HG03457 (cell line): Measurements from ENCODE around the gene BST2.
"Not testable (repeated sequence)": the region's sequence is repeated elsewhere in the genome, so short reads cannot be mapped to it uniquely, and the experiment has no call there.

ENCODE experiments used
- ATAC-seq: cut with Tn5 transposase; IDR thresholded peaks from one replicate; pipeline ENCODE4 v1.9.1; 2021; ENCODE audit warnings: moderate number of reproducible peaks; ENCODE audit not compliant: unreplicated experiment

Gene BST2

GRCh38 chr19:17390665-17391370, 14.6 kb downstream of the BST2 start:
- ATAC-seq: peak; percentile 84

- no peak for ATAC-seq
Observed at GRCh38 chr19:17389957-17390664, 15.3 kb downstream of the BST2 start.

- no peak for ATAC-seq
Observed at GRCh38 chr19:17389288-17389687, 16.1 kb downstream of the BST2 start.

GRCh38 chr19:17385878-17386611, 19.4 kb downstream of the BST2 start:
- ATAC-seq: no peak

- ATAC-seq: no peak
Observed at GRCh38 chr19:17380426-17381138, 24.8 kb downstream of the BST2 start.

DNA sequence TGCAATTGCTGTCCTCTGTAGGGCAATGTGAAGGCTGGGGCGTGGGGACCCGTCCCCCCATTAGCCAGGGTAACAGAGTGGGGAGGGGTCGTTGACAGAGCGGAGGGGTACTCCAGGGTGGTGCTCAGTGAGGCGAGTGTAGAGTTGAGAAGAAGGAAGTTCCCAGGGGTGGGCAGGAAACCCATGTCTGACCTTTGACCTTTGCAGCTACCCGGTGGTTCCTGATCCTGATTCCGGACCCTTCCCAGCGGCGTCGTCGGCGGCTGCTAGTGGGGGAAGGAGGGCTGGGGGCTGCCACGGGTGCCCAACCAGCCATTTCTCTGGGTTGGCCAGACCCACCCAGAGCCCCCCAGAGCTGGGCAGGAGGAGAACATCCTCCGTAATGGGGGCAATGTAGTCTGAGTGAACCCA, 26.2 kb downstream of the BST2 start:
- ATAC-seq: no peak

- no peak for ATAC-seq
Observed at GRCh38 chr19:17378271-17378670, 27.2 kb downstream of the BST2 start.

DNA sequence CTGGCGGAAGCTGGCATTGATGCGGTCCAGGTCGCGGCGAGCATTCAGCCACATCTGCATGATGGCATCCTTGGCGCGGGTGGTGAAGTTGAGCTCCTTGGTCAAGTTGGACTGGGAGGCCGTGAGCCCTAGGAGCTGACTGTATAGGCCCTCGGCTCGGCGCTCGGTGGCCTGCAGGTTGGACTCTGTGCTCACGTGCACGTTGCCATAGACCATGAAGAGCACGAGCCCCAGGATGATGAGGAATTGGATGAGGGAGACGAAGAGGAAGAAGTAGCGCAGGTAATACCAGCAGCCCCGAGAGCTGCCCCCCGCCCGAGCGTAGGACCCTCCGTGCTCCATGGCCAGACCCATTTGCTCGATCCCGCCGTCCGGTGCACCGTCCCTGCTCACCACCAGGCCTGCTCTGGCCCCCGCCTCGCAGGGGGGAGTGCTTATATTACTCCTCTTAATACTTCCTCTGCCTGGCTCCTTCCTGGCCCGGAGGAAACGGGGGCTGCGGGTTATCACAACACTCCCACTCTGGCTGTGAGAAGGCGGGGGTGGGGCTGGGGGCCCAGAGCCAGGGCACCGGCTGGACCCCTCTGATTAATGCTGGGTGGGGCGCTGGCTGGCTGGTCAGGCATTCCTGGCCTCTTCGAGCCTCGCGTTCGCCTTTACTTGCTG, 28.4 kb downstream of the BST2 start, which contains the start of gene PLVAP:
PLVAP (minus strand) TSS at position 408 of the 666 bp plus-strand sequence; CDS start at position 354, 54 bp downstream.
- ATAC-seq: no peak

GRCh38 chr19:17370026-17370587, 35.3 kb downstream of the BST2 start:
- peak; percentile 58 for ATAC-seq

DNA sequence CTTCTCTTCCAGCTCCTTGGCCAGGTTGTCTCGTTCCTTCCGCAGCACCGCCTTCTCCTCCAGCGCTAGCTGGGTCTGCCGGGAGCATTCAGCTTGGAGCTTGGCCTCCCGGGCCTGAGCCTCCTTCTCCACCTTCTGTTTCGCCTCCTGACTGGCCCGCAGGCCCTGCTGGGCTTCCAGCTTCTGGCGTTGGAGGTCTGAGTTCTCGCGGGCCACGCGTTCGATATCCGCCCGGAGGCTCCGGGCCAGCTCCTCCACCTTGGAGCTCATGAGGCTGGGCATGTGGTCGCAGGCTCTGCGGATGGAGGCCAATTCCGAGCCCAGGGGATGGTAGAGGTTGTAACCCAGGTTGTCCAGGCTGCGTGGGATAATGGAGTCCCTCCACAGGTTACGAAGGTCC, 40.1 kb downstream of the BST2 start:
- no peak for ATAC-seq

GRCh38 chr19:17363852-17364605, 41.4 kb downstream of the BST2 start:
- not testable (repeated sequence) for ATAC-seq

DNA sequence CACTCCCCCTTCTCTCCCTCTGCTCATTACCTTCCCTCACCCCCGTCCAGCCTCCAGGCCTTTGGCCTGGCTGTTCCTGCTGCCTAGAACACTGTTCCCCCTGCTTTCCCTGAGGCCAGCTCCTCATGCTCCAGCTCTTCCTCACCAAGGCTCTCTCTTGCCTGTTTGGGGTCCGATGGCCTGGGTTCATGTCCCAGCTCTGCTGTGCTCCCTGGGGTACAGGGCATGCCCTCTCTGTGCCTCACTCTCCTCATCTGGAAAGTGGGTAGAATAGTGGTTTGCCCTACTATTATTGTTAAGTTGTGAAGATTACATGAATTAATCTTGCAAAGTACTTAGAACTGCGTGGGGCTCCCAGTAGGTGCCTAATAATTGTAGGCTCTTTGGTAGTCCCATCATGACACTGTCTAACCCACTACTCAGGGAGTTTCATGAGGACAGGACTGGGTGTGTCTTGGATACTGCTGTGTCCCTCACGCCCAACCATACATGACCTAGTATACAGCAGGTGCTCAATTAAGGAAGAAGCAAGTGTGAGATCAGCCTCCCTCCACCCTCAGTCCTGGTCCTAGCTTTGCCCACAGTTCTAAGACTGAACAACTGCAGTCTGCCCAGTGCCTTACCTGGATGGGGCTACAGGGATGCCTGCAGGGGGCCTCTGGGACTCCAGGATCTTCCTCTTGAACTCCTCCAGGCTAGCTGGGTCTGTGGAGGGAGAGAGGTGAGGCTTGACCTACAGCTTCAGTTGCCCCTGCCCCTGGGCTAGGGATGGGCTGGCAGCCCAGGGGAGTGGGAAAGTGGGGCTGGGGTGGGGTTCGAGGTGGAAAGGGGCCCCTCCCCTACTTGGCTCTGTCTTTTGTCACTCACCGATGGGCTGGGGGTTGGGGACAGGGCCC, 45.3 kb downstream of the BST2 start:
- ATAC-seq: no peak

DNA sequence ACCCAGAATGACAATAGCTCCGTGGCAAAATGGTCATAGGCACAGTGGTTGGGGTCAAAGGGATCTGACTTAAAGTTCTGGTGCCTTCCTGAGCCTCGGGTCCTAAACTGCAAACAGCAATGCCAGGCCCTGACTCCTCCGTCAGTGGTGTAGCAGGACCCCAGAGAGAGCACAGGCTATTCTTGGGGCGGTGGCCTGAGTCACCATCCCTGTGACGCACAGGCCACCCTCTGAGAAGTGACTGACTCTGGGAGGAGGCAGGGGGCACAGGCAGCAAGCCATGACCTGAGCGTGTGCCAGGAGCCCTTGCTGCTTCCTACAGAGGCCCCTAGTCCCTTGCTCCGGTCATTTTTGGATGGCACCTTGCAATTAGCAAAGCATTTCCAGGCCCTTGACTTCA, 47.0 kb downstream of the BST2 start:
- ATAC-seq: no peak

DNA sequence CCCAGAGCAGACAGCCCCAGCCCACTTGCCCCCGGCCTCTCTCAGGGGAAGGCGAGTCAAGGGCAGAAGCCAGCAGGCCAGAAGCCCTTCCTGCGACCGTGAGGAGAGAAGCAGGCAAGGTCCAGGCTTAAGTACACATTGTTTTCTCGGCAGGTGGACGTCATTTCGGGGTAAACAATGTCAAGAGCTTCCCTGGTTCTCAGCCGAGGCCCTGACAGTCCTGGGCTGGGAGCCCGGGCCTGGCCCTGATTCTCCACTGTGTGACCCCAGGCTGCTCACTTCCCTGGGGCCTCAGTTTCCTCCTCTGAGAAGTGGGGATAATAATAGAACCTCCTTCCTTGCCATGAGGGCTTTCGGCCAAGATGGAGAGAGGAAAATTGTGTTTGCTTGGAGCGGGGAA, 47.7 kb downstream of the BST2 start:
- no peak for ATAC-seq

DNA sequence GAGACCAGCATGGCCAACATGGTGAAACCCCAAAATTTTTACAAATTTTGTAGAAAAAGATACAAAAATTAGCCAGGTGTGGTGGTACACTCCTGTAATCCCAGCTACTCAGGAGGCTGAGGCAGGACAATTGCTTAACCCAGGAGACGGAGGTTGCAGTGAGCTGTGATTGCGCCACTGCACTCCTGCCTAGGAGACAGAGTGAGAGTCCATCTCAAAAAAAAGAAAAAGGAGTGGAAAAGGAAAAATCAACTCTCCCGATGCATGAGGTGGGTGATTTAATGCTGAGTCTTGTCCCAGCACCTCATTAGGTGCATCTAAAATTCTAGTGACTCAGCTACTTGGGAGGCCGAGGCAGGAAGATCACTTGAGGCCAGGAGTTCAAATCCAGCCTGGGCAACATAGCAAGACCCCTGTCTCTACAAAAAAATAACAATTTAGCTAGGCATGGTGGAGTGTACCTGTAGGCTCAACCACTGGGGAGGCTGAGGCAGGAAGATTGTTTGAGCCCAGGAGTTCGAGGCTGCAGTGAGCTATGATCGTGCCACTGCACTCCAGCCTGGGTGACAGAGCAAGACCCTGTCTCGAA, 48.3 kb downstream of the BST2 start:
- no peak for ATAC-seq

DNA sequence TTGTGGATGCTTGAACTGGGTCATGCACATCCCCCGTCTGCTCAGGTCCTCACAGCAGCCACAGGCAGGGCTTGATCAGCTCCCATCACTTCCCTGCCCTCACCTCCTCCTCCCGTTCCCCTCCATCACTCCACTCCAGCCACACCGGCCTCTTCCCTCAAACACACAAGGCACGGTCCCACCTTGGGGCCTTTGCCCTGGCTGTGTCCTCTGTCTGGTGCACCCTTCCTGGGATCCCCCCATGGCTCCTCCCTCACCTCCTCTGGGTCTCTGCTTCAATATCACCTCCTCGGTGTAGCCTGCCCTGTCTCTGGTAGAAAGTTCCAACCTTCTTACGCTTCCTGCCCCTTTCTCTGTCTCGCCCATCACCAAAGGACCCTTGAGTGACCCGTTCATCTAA, 52.0 kb downstream of the BST2 start:
- no peak for ATAC-seq
